HUDEP-2 (cell line): ENCODE data around the gene LDLRAP1.

Experiments
- DNase-seq, 76 experiments: peaks; one replicate each; lab custom pipeline; 2025; ENCODE audit not compliant: unreplicated experiment in 76 of 76; lab: John Stamatoyannopoulos, UW

LDLRAP1 gene

DNA sequence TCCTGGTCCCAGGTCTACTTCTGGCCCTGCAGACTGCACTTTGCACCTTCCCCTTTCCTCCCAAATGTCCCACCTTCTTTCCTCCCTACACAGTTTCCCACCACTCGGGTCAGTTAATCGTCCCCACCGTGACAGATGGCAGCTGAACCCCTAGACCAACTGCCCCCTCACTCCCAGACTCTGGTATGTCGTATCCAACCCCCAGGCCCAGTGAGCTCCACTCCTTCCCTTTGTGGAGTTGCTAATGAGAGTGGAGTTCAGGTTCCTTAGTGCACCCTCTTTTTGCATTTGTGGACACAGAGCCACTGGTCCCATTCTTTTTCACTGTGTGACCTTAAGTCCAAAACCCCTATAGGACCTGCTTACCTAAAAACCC, 75.0 kb downstream of the LDLRAP1 start:
- DNase-seq, result no peak
